CD14-positive monocyte (primary cell): ENCODE results near the gene PSMB1. TPM values are rescaled to one million over a fixed set of nuclear protein-coding genes. Genes with fewer than 3 reads are reported as not detected.

Experiments used
- DNase-seq, 3 donors: peaks; one replicate each; pipeline ENCODE4 v3.0.0-alpha.2; 2011 to 2022
- H2AFZ ChIP-seq: 2 replicates; pipeline ENCODE4 v1.6.0; 2012; ENCODE audit warnings: mild to moderate bottlenecking, low read depth, low read length, inconsistent platforms; ENCODE audit not compliant: insufficient read depth, poor library complexity, severe bottlenecking
- H3K27ac ChIP-seq, 2 donors: 1 replicate in 1 of 2; 2 replicates in 1 of 2; pipeline ENCODE4 v1.5.1; 2012 to 2013; ENCODE audit warnings: low read length in 2 of 2, control low read depth in 1 of 2, inconsistent platforms in 1 of 2, low read depth in 1 of 2, mild to moderate bottlenecking in 1 of 2
- H3K27me3 ChIP-seq, 2 donors: one replicate each; pipeline versions ENCODE4 v1.6.0 to v1.6.1; 2011 to 2013; ENCODE audit warnings: low read length in 2 of 2; ENCODE audit not compliant: control insufficient read depth in 2 of 2, insufficient read depth in 2 of 2
- H3K36me3 ChIP-seq, 2 donors: replicated peaks in 1 of 2; 1 replicate in 1 of 2; 2 replicates in 1 of 2; pipeline versions ENCODE4 v1.5.1 to v1.6.1; 2012 to 2013; ENCODE audit warnings: low read length in 2 of 2, control low read depth in 1 of 2, inconsistent platforms in 1 of 2, mild to moderate bottlenecking in 1 of 2; ENCODE audit not compliant: insufficient read depth in 2 of 2, control insufficient read depth in 1 of 2
- H3K4me1 ChIP-seq, 2 donors: 1 replicate in 1 of 2; 2 replicates in 1 of 2; pipeline versions ENCODE4 v1.5.1 to v1.6.1; 2012 to 2013; ENCODE audit warnings: low read length in 2 of 2, control low read depth in 1 of 2, inconsistent platforms in 1 of 2, mild to moderate bottlenecking in 1 of 2, moderate library complexity in 1 of 2; ENCODE audit not compliant: insufficient read depth in 2 of 2, control insufficient read depth in 1 of 2
- H3K4me2 ChIP-seq: replicated peaks from 2 replicates; pipeline ENCODE3; 2012; ENCODE audit warnings: low read length, moderate library complexity, mild to moderate bottlenecking; ENCODE audit not compliant: poor library complexity, severe bottlenecking; ENCODE audit errors: extremely low read depth
- H3K4me3 ChIP-seq, 3 experiments: fragments of 200-600 bp in 1 of 3; sonication (generic) in 1 of 3; replicated peaks in 1 of 3; 1 replicate in 2 of 3; 2 replicates in 1 of 3; pipeline ENCODE4 v1.5.1; 2011 to 2013; ENCODE audit warnings: low read length in 3 of 3, mild to moderate bottlenecking in 3 of 3, control low read depth in 2 of 3, low read depth in 2 of 3, inconsistent platforms in 1 of 3, moderate library complexity in 1 of 3
- H3K79me2 ChIP-seq: 2 replicates; pipeline ENCODE4 v1.6.0; 2012; ENCODE audit warnings: mild to moderate bottlenecking, control low read depth, inconsistent platforms, low read length, moderate library complexity; ENCODE audit not compliant: insufficient read depth
- H3K9ac ChIP-seq: 2 replicates; pipeline ENCODE4 v1.6.0; 2017; ENCODE audit warnings: low read length, mild to moderate bottlenecking; ENCODE audit not compliant: insufficient read depth, poor library complexity, severe bottlenecking
- H3K9me3 ChIP-seq, 2 donors: replicated peaks in 1 of 2; 1 replicate in 1 of 2; 2 replicates in 1 of 2; pipeline versions ENCODE4 v1.5.1 to v1.6.1; 2012 to 2013; ENCODE audit warnings: low read length in 2 of 2, control low read depth in 1 of 2; ENCODE audit not compliant: control insufficient read depth in 1 of 2, insufficient read depth in 1 of 2
- H4K20me1 ChIP-seq: 2 replicates; pipeline ENCODE4 v1.6.0; 2012; ENCODE audit warnings: mild to moderate bottlenecking, low read length, control low read depth, moderate library complexity; ENCODE audit not compliant: insufficient read depth
- H3K27ac Mint-ChIP-seq, 7 donors: one replicate each; pipeline ENCODE4 v1.8.0; 2020; ENCODE audit warnings: mild to moderate bottlenecking in 7 of 7, mixed read lengths in 7 of 7, moderate library complexity in 6 of 7, inconsistent platforms in 2 of 7
- H3K27me3 Mint-ChIP-seq, 3 donors: one replicate each; pipeline ENCODE4 v1.8.0; 2021 to 2022; ENCODE audit warnings: low read depth in 3 of 3, mild to moderate bottlenecking in 3 of 3, mixed read lengths in 3 of 3, moderate library complexity in 3 of 3, inconsistent platforms in 1 of 3
- H3K36me3 Mint-ChIP-seq, 2 donors: one replicate each; pipeline ENCODE4 v1.8.0; 2020; ENCODE audit warnings: mixed read lengths in 2 of 2, inconsistent platforms in 1 of 2, mild to moderate bottlenecking in 1 of 2
- H3K4me1 Mint-ChIP-seq: one replicate; pipeline ENCODE4 v1.8.0; 2020; ENCODE audit warnings: mild to moderate bottlenecking, mixed read lengths
- H3K4me3 Mint-ChIP-seq, 2 donors: one replicate each; pipeline ENCODE4 v1.8.0; 2020; ENCODE audit warnings: mild to moderate bottlenecking in 2 of 2, mixed read lengths in 2 of 2, moderate library complexity in 1 of 2
- H3K9me3 Mint-ChIP-seq, 7 donors: one replicate each; pipeline ENCODE4 v1.8.0; 2020 to 2022; ENCODE audit warnings: mixed read lengths in 7 of 7, mild to moderate bottlenecking in 6 of 7, moderate library complexity in 6 of 7, inconsistent platforms in 2 of 7
- CTCF ChIP-seq: fragments of 200-600 bp; IDR thresholded peaks from one replicate; pipeline ENCODE4 v1.8.0; 2022; ENCODE audit warnings: antibody characterized with exemption, mild to moderate bottlenecking
- WGBS: methylation state at CpG from one replicate; pipeline ENCODE4 v1.1.5; 2013; ENCODE audit warnings: missing lambda C conversion rate; ENCODE audit not compliant: insufficient coverage; 5-methylcytosine and 5-hydroxymethylcytosine counted together
- intact Hi-C, 2 donors: fragments of 100-400 bp; cut with micrococcal nuclease; formaldehyde crosslinking; loops; one replicate each; pipeline versions ENCODE4 v1.15.0 to v1.15.1; 2023
- polyA plus RNA-seq, 3 donors: library from polyadenylated mRNA; depleted of rRNA in 1 of 3; unstranded in 2 of 3; stranded (reverse) in 1 of 3; fragments of 300-500 nt in 2 of 3; fragments of >200 nt in 1 of 3; fragmentation: Illumina TruSeq in 2 of 3; gene quantifications; 1 replicate in 2 of 3; 2 replicates in 1 of 3; pipeline ENCODE4 v1.2.3, GENCODE V29; 2012 to 2021

Gene PSMB1
- polyA plus RNA-seq, 3 donors, result 172 to 647 (median 558) TPM

GRCh38 chr6:170516783-170517616 lies 36.1 kb downstream of the PSMB1 start:
- peak overlapping the region; percentile 49 to 57 for H3K4me3 Mint-ChIP-seq
- Histone ChIP-seq H3K36me3 (no peaks in the 10 kb centered on the region), H3K4me1 (peaks cover 0 to 3% of the 10 kb centered on the region in 2 donors), H3K4me3 (no peak overlapping the region), H4K20me1 (no peaks in the 10 kb centered on the region), H3K79me2 (no peaks in the 10 kb centered on the region), H3K27me3 (peaks cover 0 to 3% of the 10 kb centered on the region in 2 donors), H3K4me2 (peak overlapping the region; percentile 25), H2AFZ (peak overlapping the region; percentile 10), H3K9ac (no peak overlapping the region), H3K27ac (no peak overlapping the region), H3K9me3 (no peaks in the 10 kb centered on the region)
- intact Hi-C loops, result no loop called here
- no peaks in the 10 kb centered on the region for H3K36me3 Mint-ChIP-seq
- 0% methylated on average over 3 of the region's 4 CpGs for WGBS
- peak; percentile 11 to 45 (median 44) for DNase-seq
- peaks cover 2% of the 10 kb centered on the region for H3K4me1 Mint-ChIP-seq
- H3K9me3 Mint-ChIP-seq, result peaks cover 0 to 2% (median 0%) of the 10 kb centered on the region in 7 donors
- H3K27ac Mint-ChIP-seq, result no peak overlapping the region
- H3K27me3 Mint-ChIP-seq, result peaks cover 7 to 30% (median 20%) of the 10 kb centered on the region in 3 donors
- peak; percentile 82 for TF ChIP-seq CTCF

- H3K4me1 Mint-ChIP-seq, result peaks cover 2% of the 10 kb centered on the region
- H3K27me3 Mint-ChIP-seq, result peaks cover 5 to 27% (median 20%) of the 10 kb centered on the region in 3 donors
- TF ChIP-seq CTCF, result no peak
Observed at GRCh38 chr6:170514908-170515307, 38.2 kb downstream of the PSMB1 start.

More at GRCh38 chr6:170514908-170515307, 38.2 kb downstream of the PSMB1 start:
- intact Hi-C loops, result no loop called here
- Histone ChIP-seq H4K20me1 (no peaks in the 10 kb centered on the region), H2AFZ (no peak overlapping the region), H3K4me2 (no peak overlapping the region), H3K4me1 (peaks cover 0 to 3% of the 10 kb centered on the region in 2 donors), H3K9me3 (no peaks in the 10 kb centered on the region), H3K36me3 (no peaks in the 10 kb centered on the region), H3K9ac (no peak overlapping the region), H3K27me3 (peaks cover 0 to 3% of the 10 kb centered on the region in 2 donors), H3K4me3 (no peak overlapping the region), H3K79me2 (no peaks in the 10 kb centered on the region), H3K27ac (no peak overlapping the region)
- H3K4me3 Mint-ChIP-seq, result no peak overlapping the region
- peaks cover 0 to 2% (median 2%) of the 10 kb centered on the region in 7 donors for H3K9me3 Mint-ChIP-seq
- no peak for DNase-seq
- H3K27ac Mint-ChIP-seq, result no peak overlapping the region
- H3K36me3 Mint-ChIP-seq, result no peaks in the 10 kb centered on the region
- WGBS, result no CpG with 5 or more reads among the region's 1 CpG
